Ishikawa (cell line): ENCODE measurements around the gene DNLZ.

Experiments used
- CEBPB ChIP-seq: IDR thresholded peaks from 2 replicates; pipeline ENCODE4 v1.6.1; 2012
- CREB1 ChIP-seq: IDR thresholded peaks from 2 replicates; pipeline ENCODE4 v1.6.1; 2012; ENCODE audit warnings: low read depth
- EP300 ChIP-seq: IDR thresholded peaks from 2 replicates; pipeline ENCODE4 v1.6.1; 2012; ENCODE audit warnings: borderline replicate concordance
- FOXM1 ChIP-seq: IDR thresholded peaks from 2 replicates; pipeline ENCODE4 v1.6.1; 2012; ENCODE audit warnings: low read depth, borderline replicate concordance
- NFIC ChIP-seq: IDR thresholded peaks from 2 replicates; pipeline ENCODE4 v1.6.1; 2012
- RAD21 ChIP-seq: IDR thresholded peaks from 2 replicates; pipeline ENCODE4 v1.6.1; 2012; ENCODE audit warnings: low read depth
- TAF1 ChIP-seq: IDR thresholded peaks from 2 replicates; pipeline ENCODE4 v1.6.1; 2012; ENCODE audit warnings: low read depth, mild to moderate bottlenecking
- TCF12 ChIP-seq: IDR thresholded peaks from 2 replicates; pipeline ENCODE4 v1.6.1; 2012; ENCODE audit warnings: low read depth
- YY1 ChIP-seq: IDR thresholded peaks from 2 replicates; pipeline ENCODE4 v1.6.1; 2012; ENCODE audit warnings: low read depth
- TF ChIP-seq, protein P1 (sequence below): IDR thresholded peaks from 2 replicates; pipeline ENCODE4 v1.6.1; 2012; ENCODE audit warnings: low read depth, mild to moderate bottlenecking

GRCh38 chr9:136349546-136349945 is 14.0 kb downstream of the DNLZ start:
- TF ChIP-seq, protein P1, sequence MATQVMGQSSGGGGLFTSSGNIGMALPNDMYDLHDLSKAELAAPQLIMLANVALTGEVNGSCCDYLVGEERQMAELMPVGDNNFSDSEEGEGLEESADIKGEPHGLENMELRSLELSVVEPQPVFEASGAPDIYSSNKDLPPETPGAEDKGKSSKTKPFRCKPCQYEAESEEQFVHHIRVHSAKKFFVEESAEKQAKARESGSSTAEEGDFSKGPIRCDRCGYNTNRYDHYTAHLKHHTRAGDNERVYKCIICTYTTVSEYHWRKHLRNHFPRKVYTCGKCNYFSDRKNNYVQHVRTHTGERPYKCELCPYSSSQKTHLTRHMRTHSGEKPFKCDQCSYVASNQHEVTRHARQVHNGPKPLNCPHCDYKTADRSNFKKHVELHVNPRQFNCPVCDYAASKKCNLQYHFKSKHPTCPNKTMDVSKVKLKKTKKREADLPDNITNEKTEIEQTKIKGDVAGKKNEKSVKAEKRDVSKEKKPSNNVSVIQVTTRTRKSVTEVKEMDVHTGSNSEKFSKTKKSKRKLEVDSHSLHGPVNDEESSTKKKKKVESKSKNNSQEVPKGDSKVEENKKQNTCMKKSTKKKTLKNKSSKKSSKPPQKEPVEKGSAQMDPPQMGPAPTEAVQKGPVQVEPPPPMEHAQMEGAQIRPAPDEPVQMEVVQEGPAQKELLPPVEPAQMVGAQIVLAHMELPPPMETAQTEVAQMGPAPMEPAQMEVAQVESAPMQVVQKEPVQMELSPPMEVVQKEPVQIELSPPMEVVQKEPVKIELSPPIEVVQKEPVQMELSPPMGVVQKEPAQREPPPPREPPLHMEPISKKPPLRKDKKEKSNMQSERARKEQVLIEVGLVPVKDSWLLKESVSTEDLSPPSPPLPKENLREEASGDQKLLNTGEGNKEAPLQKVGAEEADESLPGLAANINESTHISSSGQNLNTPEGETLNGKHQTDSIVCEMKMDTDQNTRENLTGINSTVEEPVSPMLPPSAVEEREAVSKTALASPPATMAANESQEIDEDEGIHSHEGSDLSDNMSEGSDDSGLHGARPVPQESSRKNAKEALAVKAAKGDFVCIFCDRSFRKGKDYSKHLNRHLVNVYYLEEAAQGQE = peak; percentile 38; the same call in 1 of the 2 replicates
- TF ChIP-seq YY1 (no peak), TAF1 (no peak), EP300 (no peak), NFIC (no peak), CEBPB (no peak), TCF12 (no peak), CREB1 (no peak), FOXM1 (no peak), RAD21 (no peak)
